ENCODE data around the gene PCLAF.
"Not testable (repeated sequence)": the region's sequence is repeated elsewhere in the genome, so short reads cannot be mapped to it uniquely, and the experiment has no call there.

GRCh38 chr15:64380130-64380870, 941 bp downstream of the PCLAF start:
- TF ChIP-seq CTCF (IDR thresholded peaks at IDR 0.05); REST (IDR thresholded peaks at IDR 0.05); ZFP36 (IDR thresholded peaks at IDR 0.05; ENCODE audit: borderline replicate concordance, partially characterized antibody); MAX (IDR thresholded peaks at IDR 0.05); HMGXB4 (CRISPR knock-in tag; IDR thresholded peaks at IDR 0.05; ENCODE audit: borderline replicate concordance); POLR2A (IDR thresholded peaks at IDR 0.05; ENCODE audit: low read length): not testable (repeated sequence)

Measured in A549 (cell line).